Ishikawa (cell line): ENCODE results near the gene SESN1.
A peak's percentile ranks its signal among the peaks of the same experiment; 100 is the strongest.

Experiments
- CREB1 ChIP-seq: IDR thresholded peaks from 2 replicates; pipeline ENCODE4 v1.6.1; 2012; ENCODE audit warnings: low read depth
- EP300 ChIP-seq: IDR thresholded peaks from 2 replicates; pipeline ENCODE4 v1.6.1; 2012; ENCODE audit warnings: borderline replicate concordance
- FOXM1 ChIP-seq: IDR thresholded peaks from 2 replicates; pipeline ENCODE4 v1.6.1; 2012; ENCODE audit warnings: low read depth, borderline replicate concordance
- NFIC ChIP-seq: IDR thresholded peaks from 2 replicates; pipeline ENCODE4 v1.6.1; 2012
- RAD21 ChIP-seq: IDR thresholded peaks from 2 replicates; pipeline ENCODE4 v1.6.1; 2012; ENCODE audit warnings: low read depth
- TAF1 ChIP-seq: IDR thresholded peaks from 2 replicates; pipeline ENCODE4 v1.6.1; 2012; ENCODE audit warnings: low read depth, mild to moderate bottlenecking
- TCF12 ChIP-seq: IDR thresholded peaks from 2 replicates; pipeline ENCODE4 v1.6.1; 2012; ENCODE audit warnings: low read depth
- TEAD4 ChIP-seq: IDR thresholded peaks from 2 replicates; pipeline ENCODE4 v1.6.1; 2012
- YY1 ChIP-seq: IDR thresholded peaks from 2 replicates; pipeline ENCODE4 v1.6.1; 2012; ENCODE audit warnings: low read depth
- TF ChIP-seq, protein P1 (sequence below): IDR thresholded peaks from 2 replicates; pipeline ENCODE4 v1.6.1; 2012; ENCODE audit warnings: low read depth, mild to moderate bottlenecking
- TF ChIP-seq, protein P2 (sequence below): IDR thresholded peaks from 2 replicates; pipeline ENCODE4 v1.6.1; 2012

DNA sequence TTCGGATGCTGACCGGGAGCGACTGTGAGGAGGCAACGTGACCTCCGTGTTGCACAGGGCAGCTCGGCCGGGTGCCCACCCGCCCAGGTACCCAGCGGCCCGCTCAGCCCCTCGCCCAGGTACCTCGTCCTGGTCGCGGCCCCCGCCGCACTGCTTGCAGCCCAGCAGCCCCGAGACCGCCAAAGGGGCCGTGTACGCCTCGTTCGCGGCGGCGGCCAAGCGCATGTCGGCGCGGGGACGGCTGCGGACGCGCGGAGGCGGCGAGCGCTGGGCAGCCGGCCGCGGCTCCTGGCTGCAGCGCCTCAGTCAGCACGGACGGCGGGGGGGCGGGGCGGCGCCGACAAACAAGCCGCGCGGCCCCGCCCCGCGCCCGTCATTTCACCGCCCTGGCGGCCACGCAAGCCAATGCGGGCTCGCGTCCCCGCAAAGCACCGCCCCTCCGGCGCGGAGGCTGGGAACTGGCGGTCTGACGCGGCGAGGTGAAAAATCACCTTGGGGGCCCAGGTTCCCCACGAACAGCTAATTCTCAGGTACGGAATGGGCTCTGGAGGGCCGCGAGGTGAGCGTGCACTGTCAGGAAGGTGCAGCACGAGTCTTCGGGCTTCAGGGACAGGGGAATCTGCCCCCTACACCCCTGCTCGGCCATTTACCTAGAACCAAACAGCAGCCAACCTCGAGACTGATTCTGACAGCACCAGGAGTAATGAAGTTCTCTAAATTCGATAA lies 85.2 kb downstream of the SESN1 start:
- TF ChIP-seq, protein P1, sequence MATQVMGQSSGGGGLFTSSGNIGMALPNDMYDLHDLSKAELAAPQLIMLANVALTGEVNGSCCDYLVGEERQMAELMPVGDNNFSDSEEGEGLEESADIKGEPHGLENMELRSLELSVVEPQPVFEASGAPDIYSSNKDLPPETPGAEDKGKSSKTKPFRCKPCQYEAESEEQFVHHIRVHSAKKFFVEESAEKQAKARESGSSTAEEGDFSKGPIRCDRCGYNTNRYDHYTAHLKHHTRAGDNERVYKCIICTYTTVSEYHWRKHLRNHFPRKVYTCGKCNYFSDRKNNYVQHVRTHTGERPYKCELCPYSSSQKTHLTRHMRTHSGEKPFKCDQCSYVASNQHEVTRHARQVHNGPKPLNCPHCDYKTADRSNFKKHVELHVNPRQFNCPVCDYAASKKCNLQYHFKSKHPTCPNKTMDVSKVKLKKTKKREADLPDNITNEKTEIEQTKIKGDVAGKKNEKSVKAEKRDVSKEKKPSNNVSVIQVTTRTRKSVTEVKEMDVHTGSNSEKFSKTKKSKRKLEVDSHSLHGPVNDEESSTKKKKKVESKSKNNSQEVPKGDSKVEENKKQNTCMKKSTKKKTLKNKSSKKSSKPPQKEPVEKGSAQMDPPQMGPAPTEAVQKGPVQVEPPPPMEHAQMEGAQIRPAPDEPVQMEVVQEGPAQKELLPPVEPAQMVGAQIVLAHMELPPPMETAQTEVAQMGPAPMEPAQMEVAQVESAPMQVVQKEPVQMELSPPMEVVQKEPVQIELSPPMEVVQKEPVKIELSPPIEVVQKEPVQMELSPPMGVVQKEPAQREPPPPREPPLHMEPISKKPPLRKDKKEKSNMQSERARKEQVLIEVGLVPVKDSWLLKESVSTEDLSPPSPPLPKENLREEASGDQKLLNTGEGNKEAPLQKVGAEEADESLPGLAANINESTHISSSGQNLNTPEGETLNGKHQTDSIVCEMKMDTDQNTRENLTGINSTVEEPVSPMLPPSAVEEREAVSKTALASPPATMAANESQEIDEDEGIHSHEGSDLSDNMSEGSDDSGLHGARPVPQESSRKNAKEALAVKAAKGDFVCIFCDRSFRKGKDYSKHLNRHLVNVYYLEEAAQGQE, result no peak
- TF ChIP-seq NFIC, result no peak; the same call in 1 of the 2 replicates
- TF ChIP-seq YY1, result no peak
- no peak for TF ChIP-seq FOXM1
- TF ChIP-seq, protein P2, sequence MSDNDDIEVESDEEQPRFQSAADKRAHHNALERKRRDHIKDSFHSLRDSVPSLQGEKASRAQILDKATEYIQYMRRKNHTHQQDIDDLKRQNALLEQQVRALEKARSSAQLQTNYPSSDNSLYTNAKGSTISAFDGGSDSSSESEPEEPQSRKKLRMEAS, result no peak; the same call in none of the 2 replicates
- no peak for TF ChIP-seq TEAD4
- no peak for TF ChIP-seq EP300
- TF ChIP-seq CREB1, result no peak
- TF ChIP-seq RAD21, result no peak
- 0 out of 2 replicates have a peak, but pooled peaks have one; percentile 6 for TF ChIP-seq TCF12
- TF ChIP-seq TAF1, result peak; percentile 46; the same call in 1 of the 2 replicates
